Thyroid gland (tissue), 4 donors: ENCODE measurements around the gene POU2F2. TPM values are rescaled to one million over a fixed set of nuclear protein-coding genes. Genes with fewer than 3 reads are reported as not detected.

Experiments
- DNase-seq, 2 donors: peaks; one replicate each; pipeline ENCODE4 v3.0.0-alpha.2; 2019
- H3K27ac ChIP-seq, 3 donors: fragments of 200-600 bp; sonication (generic); 1 replicate in 2 of 3; 2 replicates in 1 of 3; pipeline ENCODE4 v1.5.1; 2016 to 2019; ENCODE audit warnings: mild to moderate bottlenecking in 1 of 3, moderate library complexity in 1 of 3
- H3K27me3 ChIP-seq: fragments of 200-600 bp; sonication (generic); one replicate; pipeline ENCODE4 v1.5.1; 2019
- H3K36me3 ChIP-seq, 2 donors: fragments of 200-600 bp; sonication (generic); one replicate each; pipeline ENCODE4 v1.5.1; 2016 to 2019
- H3K4me1 ChIP-seq, 2 donors: fragments of 200-600 bp; sonication (generic); one replicate each; pipeline ENCODE4 v1.5.1; 2017 to 2019
- H3K4me3 ChIP-seq, 3 donors: fragments of 200-600 bp; sonication (generic); replicated peaks in 1 of 3; 1 replicate in 2 of 3; 2 replicates in 1 of 3; pipeline ENCODE4 v1.5.1; 2016; ENCODE audit warnings: mild to moderate bottlenecking in 1 of 3
- H3K9me3 ChIP-seq: fragments of 200-600 bp; sonication (generic); one replicate; pipeline ENCODE4 v1.5.1; 2017
- CTCF ChIP-seq, 6 experiments: fragments of 200-600 bp in 3 of 6; fragments of 450-650 bp in 3 of 6; sonication (generic) in 3 of 6; IDR thresholded peaks; one replicate each; pipeline ENCODE4 v1.5.1; 2016 to 2019; ENCODE audit warnings: antibody characterized with exemption in 6 of 6, mild to moderate bottlenecking in 2 of 6, inconsistent platforms in 1 of 6, moderate library complexity in 1 of 6
- POLR2A ChIP-seq, 2 donors: fragments of 450-650 bp; IDR thresholded peaks; one replicate each; pipeline ENCODE4 v1.6.1; 2017; ENCODE audit warnings: antibody characterized with exemption in 2 of 2, mild to moderate bottlenecking in 2 of 2, moderate library complexity in 1 of 2
- WGBS, 2 donors: methylation state at CpG; one replicate each; pipeline ENCODE4 v1.1.5; 2017; 5-methylcytosine and 5-hydroxymethylcytosine counted together
- intact Hi-C: fragments of 100-400 bp; cut with DNase I; formaldehyde crosslinking; loops from one replicate; pipeline ENCODE4 v1.15.1; 2023
- total RNA-seq, 4 donors: library from RNA; depleted of rRNA; stranded (reverse); fragments of >200 nt; gene quantifications; one replicate each; pipeline ENCODE4 v1.2.3, GENCODE V29; 2016

Gene POU2F2
- total RNA-seq, 4 donors from 2014 or later: 0.11 to 0.49 (median 0.15) TPM

- no peaks in the 10 kb centered on the region for H3K36me3 ChIP-seq
- no peak for DNase-seq
- no peak for TF ChIP-seq CTCF (IDR thresholded peaks at IDR 0.05)
- TF ChIP-seq POLR2A (IDR thresholded peaks at IDR 0.05): no peak
- no peaks in the 10 kb centered on the region for H3K9me3 ChIP-seq
- intact Hi-C loops: no loop called here
- no peak overlapping the region for H3K27ac ChIP-seq
- peaks cover 7% of the 10 kb centered on the region for H3K27me3 ChIP-seq
- 0 to 1% methylated on average over 16 to 29 of the region's 31 CpGs for WGBS, 2 donors
- peaks cover 0 to 14% of the 10 kb centered on the region in 2 donors for H3K4me1 ChIP-seq
- peak overlapping the region in 2 of 3 donors; percentile 10 to 17 for H3K4me3 ChIP-seq
These were observed 44.4 kb upstream of the POU2F2 start for GRCh38 chr19:42176649-42176989.

GRCh38 chr19:42175952-42176648, 43.9 kb upstream of the POU2F2 start:
- intact Hi-C loops: no loop called here
- 2 to 3% methylated on average over 34 of the region's 34 CpGs for WGBS, 2 donors
- Histone ChIP-seq H3K4me1 (peaks cover 0 to 14% of the 10 kb centered on the region in 2 donors), H3K27me3 (peaks cover 7% of the 10 kb centered on the region), H3K27ac (no peak overlapping the region), H3K9me3 (no peaks in the 10 kb centered on the region), H3K36me3 (no peaks in the 10 kb centered on the region), H3K4me3 (peak overlapping the region in 2 of 3 donors; percentile 10 to 17)
- peak in 1 of 2 donors; percentile 15 for DNase-seq
- TF ChIP-seq POLR2A (IDR thresholded peaks at IDR 0.05) (no peak), CTCF (IDR thresholded peaks at IDR 0.05) (no peak)

- Histone ChIP-seq H3K4me3 (no peak overlapping the region), H3K9me3 (no peaks in the 10 kb centered on the region), H3K27ac (no peak overlapping the region), H3K27me3 (peaks cover 7% of the 10 kb centered on the region), H3K4me1 (peaks cover 0 to 14% of the 10 kb centered on the region in 2 donors), H3K36me3 (no peaks in the 10 kb centered on the region)
- TF ChIP-seq CTCF (IDR thresholded peaks at IDR 0.05) (no peak), POLR2A (IDR thresholded peaks at IDR 0.05) (no peak)
- DNase-seq: no peak
- intact Hi-C loops: no loop called here
- WGBS, 2 donors: 38 to 41% methylated on average over 6 of the region's 6 CpGs
These were observed 42.9 kb upstream of the POU2F2 start for GRCh38 chr19:42174958-42175734.

GRCh38 chr19:42174188-42174587, 41.9 kb upstream of the POU2F2 start:
- WGBS, 2 donors: 88 to 93% methylated on average over 11 of the region's 11 CpGs
- no peak overlapping the region for H3K27ac ChIP-seq
- no peak overlapping the region for H3K4me3 ChIP-seq
- peaks cover 2% of the 10 kb centered on the region for H3K27me3 ChIP-seq
- no peak for DNase-seq
- no peaks in the 10 kb centered on the region for H3K36me3 ChIP-seq
- no peaks in the 10 kb centered on the region for H3K9me3 ChIP-seq
- intact Hi-C loops: no loop called here
- TF ChIP-seq CTCF (IDR thresholded peaks at IDR 0.05) (no peak), POLR2A (IDR thresholded peaks at IDR 0.05) (no peak)
- peaks cover 0 to 14% of the 10 kb centered on the region in 2 donors for H3K4me1 ChIP-seq

GRCh38 chr19:42173695-42174094, 41.4 kb upstream of the POU2F2 start:
- DNase-seq: no peak
- Histone ChIP-seq H3K27ac (no peak overlapping the region), H3K36me3 (no peaks in the 10 kb centered on the region), H3K4me1 (peaks cover 0 to 14% of the 10 kb centered on the region in 2 donors), H3K9me3 (no peaks in the 10 kb centered on the region), H3K27me3 (no peaks in the 10 kb centered on the region), H3K4me3 (no peak overlapping the region)
- TF ChIP-seq CTCF (IDR thresholded peaks at IDR 0.05) (no peak), POLR2A (IDR thresholded peaks at IDR 0.05) (no peak)
- WGBS, 2 donors: 80 to 83% methylated on average over 5 of the region's 5 CpGs
- intact Hi-C loops: no loop called here
